Right cardiac atrium (tissue), 5 donors: Measurements from ENCODE around the gene DPYSL5. TPM values are rescaled to one million over a fixed set of nuclear protein-coding genes. Genes with fewer than 3 reads are reported as not detected.

Experiments
- ATAC-seq, 2 donors: fragments of 200-7000 bp; cut with Tn5 transposase; one replicate each; pipeline versions ENCODE4 v1.8.0 to v1.9.1; 2020; ENCODE audit warnings: moderate library complexity in 2 of 2, mild to moderate bottlenecking in 1 of 2
- DNase-seq, 3 donors: peaks; one replicate each; pipeline ENCODE4 v3.0.0-alpha.2; 2020
- H3K27ac ChIP-seq: one replicate; pipeline ENCODE4 v1.5.1; 2013; ENCODE audit warnings: mild to moderate bottlenecking, low read length, control low read depth, moderate library complexity
- H3K27me3 ChIP-seq: one replicate; pipeline ENCODE4 v1.6.1; 2013; ENCODE audit not compliant: control insufficient read depth, insufficient read depth
- H3K4me1 ChIP-seq: one replicate; pipeline ENCODE4 v1.6.1; 2013; ENCODE audit warnings: low read length; ENCODE audit not compliant: control insufficient read depth, insufficient read depth
- H3K4me3 ChIP-seq: one replicate; pipeline ENCODE4 v1.5.1; 2013; ENCODE audit warnings: low read length, control low read depth
- H3K9me3 ChIP-seq: one replicate; pipeline ENCODE4 v1.6.1; 2013; ENCODE audit warnings: low read length; ENCODE audit not compliant: control insufficient read depth
- WGBS: extraction: QIAGEN DNeasy Blood & Tissue Kit; methylation state at CpG from one replicate; pipeline ENCODE4 v1.1.7; 2013; 5-methylcytosine and 5-hydroxymethylcytosine counted together
- intact Hi-C, 4 donors: fragments of 100-400 bp; cut with DNase I; formaldehyde crosslinking; loops; one replicate each; pipeline versions ENCODE4 v1.11.0 to v1.14.0; 2022 to 2023
- polyA plus RNA-seq: library from polyadenylated mRNA; stranded (reverse); fragments of 200-250 nt; gene quantifications from one replicate; pipeline ENCODE4 v1.2.3, GENCODE V29; 2013
- total RNA-seq, 4 donors: library from RNA; stranded (reverse); fragmentation: NEBNext Ultra II Directional; extraction: Animal tissue kit (Norgen Biotek cat#: 25700); gene quantifications; one replicate each; pipeline ENCODE4 v1.2.1, GENCODE V29; 2021
- donor health status: healthy with polysubstance abuse.
- donor health status: DM: no; HTN: yes; CAD: no.
- donor health status: DM: no; HTN: no; CAD: no.
- donor health status: DM: no; HTN: yes; CAD: no; lungs with severe emphysema.
- donor health status: DM: yes; HTN: yes; CAD: no.

The DPYSL5 gene
- total and polyA plus RNA-seq, 5 donors = 0.05 TPM; not detected in 4

DNA sequence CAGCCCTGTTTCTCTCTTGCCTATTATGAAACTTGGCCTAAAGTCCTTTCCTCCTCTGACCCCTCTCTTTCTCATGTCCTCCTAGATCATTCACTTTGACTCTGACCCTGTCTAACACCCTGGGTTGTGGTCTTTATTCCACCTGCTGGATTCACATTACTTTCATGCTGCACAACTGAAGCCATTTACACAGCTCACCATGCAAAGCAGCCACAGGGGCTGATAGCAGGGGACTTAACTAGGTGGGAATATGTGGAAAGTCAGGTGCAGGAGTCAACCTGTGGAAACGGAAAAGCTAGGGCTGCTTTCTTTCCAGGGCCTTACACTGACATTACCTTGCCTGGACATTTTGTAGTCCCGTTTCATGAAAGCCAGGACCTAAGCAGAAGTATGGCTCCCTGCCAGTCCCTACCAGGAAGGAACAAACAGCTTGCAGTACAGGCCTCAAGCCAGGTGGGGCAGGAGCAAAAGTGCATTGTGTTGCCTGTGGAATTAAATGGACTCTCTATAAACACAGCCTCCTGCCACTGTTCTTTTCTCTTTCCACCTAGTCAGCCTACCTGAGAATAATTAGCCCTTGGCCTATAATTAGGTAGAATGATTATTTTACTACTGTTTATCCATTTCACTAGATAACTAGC, 134.3 kb downstream of the DPYSL5 start:
- Histone ChIP-seq H3K9me3 (no peaks in the 10 kb centered on the region), H3K4me3 (no peak overlapping the region), H3K27me3 (no peaks in the 10 kb centered on the region), H3K4me1 (peaks cover 7% of the 10 kb centered on the region), H3K27ac (no peak overlapping the region)
- DNase-seq (peak; percentile 52 to 82 (median 69)), ATAC-seq (peak; percentile 80 to 86)
- WGBS = 36% methylated on average over 2 of the region's 2 CpGs
- intact Hi-C loops = no loop called here

GRCh38 chr2:26983746-26984145, 135.8 kb downstream of the DPYSL5 start:
- Histone ChIP-seq H3K4me3 (no peak overlapping the region), H3K27ac (no peak overlapping the region), H3K9me3 (no peaks in the 10 kb centered on the region), H3K27me3 (no peaks in the 10 kb centered on the region), H3K4me1 (no peaks in the 10 kb centered on the region)
- 76% methylated on average over 3 of the region's 3 CpGs for WGBS
- ATAC-seq = no peak
- intact Hi-C loops = no loop called here
- no peak for DNase-seq

GRCh38 chr2:26985807-26986206, 137.9 kb downstream of the DPYSL5 start:
- intact Hi-C loops = no loop called here
- no peak for ATAC-seq

DNA sequence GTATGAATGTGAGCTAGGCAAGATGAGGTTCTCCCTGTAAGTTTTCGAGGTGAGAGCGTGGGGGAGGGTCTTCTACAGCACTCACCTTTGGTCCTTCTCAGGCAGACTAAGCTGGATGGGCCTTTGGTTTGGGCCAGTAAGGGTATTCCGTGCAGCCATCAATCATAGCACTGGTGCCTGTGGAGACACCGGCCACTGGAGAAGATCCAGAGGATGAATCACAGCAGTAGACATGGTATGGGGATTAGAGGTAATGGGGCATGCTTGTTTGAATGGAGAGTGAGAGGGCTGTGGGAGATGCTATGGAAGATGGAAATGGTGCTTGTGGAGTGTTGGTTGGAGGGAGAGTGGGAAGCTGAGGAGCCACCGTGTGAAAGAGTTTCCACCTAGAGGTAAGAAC, 138.6 kb downstream of the DPYSL5 start:
- WGBS = 90% methylated on average over 5 of the region's 5 CpGs
- no peak overlapping the region for H3K4me3 ChIP-seq
- peaks cover 2% of the 10 kb centered on the region for H3K4me1 ChIP-seq
- ATAC-seq = no peak
- DNase-seq = no peak
- no peak overlapping the region for H3K27ac ChIP-seq
- intact Hi-C loops = no loop called here
- H3K27me3 ChIP-seq = no peaks in the 10 kb centered on the region
- no peaks in the 10 kb centered on the region for H3K9me3 ChIP-seq

More at GRCh38 chr2:26985807-26986206, 137.9 kb downstream of the DPYSL5 start:
- 93% methylated on average over 4 of the region's 4 CpGs for WGBS
- no peak overlapping the region for H3K27ac ChIP-seq
- no peak for DNase-seq
- no peak overlapping the region for H3K4me3 ChIP-seq
- H3K27me3 ChIP-seq = no peaks in the 10 kb centered on the region
- H3K9me3 ChIP-seq = no peaks in the 10 kb centered on the region
- H3K4me1 ChIP-seq = peaks cover 2% of the 10 kb centered on the region

DNA sequence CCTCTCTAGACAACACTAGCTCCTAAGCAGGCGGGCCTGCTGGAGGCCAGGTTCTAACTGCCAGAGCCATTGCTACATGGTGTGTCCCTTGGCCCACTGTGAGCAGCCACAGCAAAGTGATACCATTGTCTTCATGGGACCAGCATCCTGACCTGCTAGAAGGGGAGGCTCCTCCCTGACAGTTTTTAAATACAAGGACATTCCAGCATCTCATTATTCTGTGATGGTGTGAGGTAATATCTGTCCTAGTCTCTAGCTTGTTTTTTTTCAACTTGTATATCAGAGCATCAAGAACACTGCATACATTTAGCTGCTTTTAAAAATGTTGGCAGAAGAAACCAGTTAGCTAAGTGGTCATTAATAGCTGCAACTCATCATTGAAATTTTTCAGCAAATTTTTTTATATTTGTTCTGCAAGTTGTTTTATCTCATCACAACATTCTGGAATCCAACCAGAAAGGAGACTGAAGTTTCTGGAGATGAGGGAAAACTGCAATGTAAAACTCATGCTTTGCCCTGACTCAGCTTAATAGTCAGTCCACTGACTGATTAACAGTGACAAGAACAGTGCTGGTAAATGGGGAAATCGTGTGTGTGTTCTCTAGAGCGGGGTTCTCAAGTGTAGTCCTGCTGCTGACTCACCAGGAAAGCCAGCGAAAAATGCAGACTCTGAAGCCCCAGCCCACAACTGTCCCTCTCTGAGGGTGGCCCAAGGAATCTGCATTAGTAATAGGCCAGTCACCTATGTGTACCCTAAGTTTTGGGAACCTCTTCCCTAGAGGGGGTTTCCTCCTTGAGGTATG, 140.3 kb downstream of the DPYSL5 start:
- no peak overlapping the region for H3K4me3 ChIP-seq
- 60% methylated on average over 4 of the region's 4 CpGs for WGBS
- DNase-seq (no peak), ATAC-seq (peak in 1 of 2 donors; percentile 16)
- H3K4me1 ChIP-seq = peaks cover 2% of the 10 kb centered on the region
- no peaks in the 10 kb centered on the region for H3K27me3 ChIP-seq
- H3K27ac ChIP-seq = no peak overlapping the region
- H3K9me3 ChIP-seq = no peaks in the 10 kb centered on the region
- intact Hi-C loops = no loop called here

- H3K27ac ChIP-seq = no peak overlapping the region
- intact Hi-C loops = no loop called here
- H3K27me3 ChIP-seq = no peaks in the 10 kb centered on the region
- peaks cover 2% of the 10 kb centered on the region for H3K4me1 ChIP-seq
- 85% methylated on average over 8 of the region's 8 CpGs for WGBS
- no peak overlapping the region for H3K4me3 ChIP-seq
- no peaks in the 10 kb centered on the region for H3K9me3 ChIP-seq
- ATAC-seq (no peak), DNase-seq (no peak)
Observed at GRCh38 chr2:26989156-26989555, 141.2 kb downstream of the DPYSL5 start.

- Histone ChIP-seq H3K9me3 (no peaks in the 10 kb centered on the region), H3K4me1 (peaks cover 2% of the 10 kb centered on the region), H3K27me3 (no peaks in the 10 kb centered on the region), H3K27ac (no peak overlapping the region), H3K4me3 (no peak overlapping the region)
- DNase-seq (no peak), ATAC-seq (no peak)
- 79% methylated on average over 5 of the region's 5 CpGs for WGBS
- intact Hi-C loops = no loop called here
Observed at GRCh38 chr2:26991717-26992116, 143.8 kb downstream of the DPYSL5 start.

DNA sequence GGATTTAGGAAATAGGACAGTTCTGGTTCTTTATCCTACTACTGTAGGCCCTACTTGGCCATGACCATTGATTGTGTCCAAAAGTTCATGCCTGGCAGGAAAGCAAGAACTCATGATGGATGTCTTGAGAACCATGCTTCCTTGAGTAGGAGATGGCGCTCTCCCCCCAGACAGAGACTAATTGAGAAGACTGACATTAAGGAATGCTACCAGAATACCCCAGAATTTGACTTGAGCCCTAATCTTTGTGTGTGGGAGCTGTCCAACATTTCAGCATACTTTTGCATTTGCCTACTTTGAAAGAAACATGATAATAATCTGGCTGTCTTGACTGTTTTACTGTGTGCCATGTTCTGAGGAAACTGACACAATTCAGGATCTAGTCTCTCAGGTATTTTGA, 145.8 kb downstream of the DPYSL5 start:
- intact Hi-C loops = no loop called here
- ATAC-seq = no peak
- Histone ChIP-seq H3K27me3 (no peaks in the 10 kb centered on the region), H3K4me1 (peaks cover 2% of the 10 kb centered on the region), H3K9me3 (no peaks in the 10 kb centered on the region), H3K27ac (no peak overlapping the region), H3K4me3 (no peak overlapping the region)
- DNase-seq = no peak
- WGBS = 90% methylated on average over 1 of the region's 1 CpG

GRCh38 chr2:26994983-26995382, 147.1 kb downstream of the DPYSL5 start:
- no peak for DNase-seq
- 93% methylated on average over 1 of the region's 1 CpG for WGBS

GRCh38 chr2:26997394-26997793, 149.5 kb downstream of the DPYSL5 start:
- Histone ChIP-seq H3K9me3 (no peaks in the 10 kb centered on the region), H3K27ac (no peak overlapping the region), H3K4me1 (no peaks in the 10 kb centered on the region), H3K4me3 (no peak overlapping the region), H3K27me3 (no peaks in the 10 kb centered on the region)
- intact Hi-C loops = no loop called here
- DNase-seq = no peak
- 71% methylated on average over 10 of the region's 10 CpGs for WGBS
- no peak for ATAC-seq

More at GRCh38 chr2:26994983-26995382, 147.1 kb downstream of the DPYSL5 start:
- no peaks in the 10 kb centered on the region for H3K27me3 ChIP-seq
- H3K9me3 ChIP-seq = no peaks in the 10 kb centered on the region
- no peak overlapping the region for H3K4me3 ChIP-seq
- ATAC-seq = no peak
- intact Hi-C loops = no loop called here
- no peak overlapping the region for H3K27ac ChIP-seq
- H3K4me1 ChIP-seq = peaks cover under 1% of the 10 kb centered on the region

GRCh38 chr2:26998323-26998722, 150.4 kb downstream of the DPYSL5 start:
- no peak for DNase-seq
- intact Hi-C loops = no loop called here
- 74% methylated on average over 1 of the region's 1 CpG for WGBS
- no peak for ATAC-seq
- Histone ChIP-seq H3K9me3 (no peaks in the 10 kb centered on the region), H3K27me3 (no peaks in the 10 kb centered on the region), H3K27ac (no peak overlapping the region), H3K4me1 (no peaks in the 10 kb centered on the region), H3K4me3 (no peak overlapping the region)
